ENCODE measurements around the gene MRPL47.

GRCh38 chr3:179622023-179622422 lies 17.6 kb upstream of the MRPL47 start:
- TF ChIP-seq CREB5 (CRISPR knock-in tag; IDR thresholded peaks at IDR 0.05; ENCODE audit: low read depth) (no peak), ZFP30 (CRISPR knock-in tag; IDR thresholded peaks at IDR 0.05) (no peak), TCF4 (CRISPR knock-in tag; IDR thresholded peaks at IDR 0.05; ENCODE audit: borderline replicate concordance) (no peak), BACH2 (CRISPR knock-in tag; IDR thresholded peaks at IDR 0.05; ENCODE audit: borderline replicate concordance) (no peak), ZNF70 (CRISPR knock-in tag; IDR thresholded peaks at IDR 0.05) (no peak), ARNTL (CRISPR knock-in tag; IDR thresholded peaks at IDR 0.05; ENCODE audit: borderline replicate concordance, low read depth) (no peak), ZNF8 (CRISPR knock-in tag; IDR thresholded peaks at IDR 0.05) (no peak), ZFP3 (CRISPR knock-in tag; IDR thresholded peaks at IDR 0.05) (no peak), PATZ1 (CRISPR knock-in tag; IDR thresholded peaks at IDR 0.05; ENCODE audit: borderline replicate concordance) (no peak)
